H9 (cell line): ENCODE results near the gene HSFX4. TPM values are rescaled to one million over a fixed set of nuclear protein-coding genes. Genes with fewer than 3 reads are reported as not detected.
"Not testable (repeated sequence)": the region's sequence is repeated elsewhere in the genome, so short reads cannot be mapped to it uniquely, and the experiment has no call there.

ENCODE experiments used
- DNase-seq: peaks from one replicate; pipeline ENCODE4 v3.0.0-alpha.2; 2017
- H2AFZ ChIP-seq: one replicate; pipeline ENCODE4 v1.6.1; 2013; ENCODE audit warnings: mild to moderate bottlenecking, low read length, control low read depth, moderate library complexity
- H2AK5ac ChIP-seq: 2 replicates; pipeline ENCODE4 v1.6.1; 2013; ENCODE audit warnings: low read length, control low read depth, mixed read lengths; ENCODE audit not compliant: insufficient read length
- H2BK120ac ChIP-seq: one replicate; pipeline ENCODE4 v1.6.1; 2013; ENCODE audit warnings: low read depth, mild to moderate bottlenecking, low read length, control low read depth, inconsistent platforms; ENCODE audit not compliant: poor library complexity, severe bottlenecking
- H2BK12ac ChIP-seq: 2 replicates; pipeline ENCODE4 v1.6.1; 2013; ENCODE audit warnings: low read length, control low read depth, mixed read lengths, low read depth; ENCODE audit not compliant: insufficient read length
- H2BK15ac ChIP-seq: 2 replicates; pipeline ENCODE4 v1.6.1; 2013; ENCODE audit warnings: low read depth, low read length, control low read depth
- H2BK20ac ChIP-seq: one replicate; pipeline ENCODE4 v1.6.1; 2013; ENCODE audit warnings: low read depth, mild to moderate bottlenecking, low read length, control low read depth, inconsistent platforms; ENCODE audit not compliant: poor library complexity, severe bottlenecking
- H2BK5ac ChIP-seq: 2 replicates; pipeline ENCODE4 v1.6.1; 2013; ENCODE audit warnings: low read length, control low read depth, mixed read lengths; ENCODE audit not compliant: insufficient read length
- H3K14ac ChIP-seq: 2 replicates; pipeline ENCODE4 v1.6.1; 2013; ENCODE audit warnings: low read length, control low read depth; ENCODE audit not compliant: insufficient read depth
- H3K18ac ChIP-seq: 2 replicates; pipeline ENCODE4 v1.6.1; 2013; ENCODE audit warnings: low read depth, mild to moderate bottlenecking, mixed read lengths, low read length, control low read depth; ENCODE audit not compliant: insufficient read length
- H3K23ac ChIP-seq: 2 replicates; pipeline ENCODE4 v1.6.1; 2013; ENCODE audit warnings: low read length, control low read depth, mixed read lengths, low read depth; ENCODE audit not compliant: insufficient read length
- H3K23me2 ChIP-seq: 2 replicates; pipeline ENCODE4 v1.6.1; 2013; ENCODE audit warnings: low read depth, mild to moderate bottlenecking, mixed read lengths, low read length, control low read depth; ENCODE audit not compliant: insufficient read length, poor library complexity, severe bottlenecking
- H3K27ac ChIP-seq: 2 replicates; pipeline ENCODE4 v1.5.1; 2013; ENCODE audit warnings: low read length, control low read depth, mixed read lengths, low read depth; ENCODE audit not compliant: insufficient read length
- H3K27me3 ChIP-seq: 2 replicates; pipeline ENCODE4 v1.6.1; 2013; ENCODE audit warnings: low read length, control low read depth, inconsistent platforms; ENCODE audit not compliant: insufficient read depth
- H3K4ac ChIP-seq: 2 replicates; pipeline ENCODE4 v1.6.1; 2013; ENCODE audit warnings: low read depth, mild to moderate bottlenecking, control low read depth, inconsistent platforms, low read length, moderate library complexity
- H3K4me1 ChIP-seq: 2 replicates; pipeline ENCODE4 v1.6.1; 2013; ENCODE audit warnings: low read length, control low read depth, inconsistent platforms; ENCODE audit not compliant: insufficient read depth
- H3K4me2 ChIP-seq: 2 replicates; pipeline ENCODE4 v1.6.1; 2013; ENCODE audit warnings: low read length, control low read depth, mixed read lengths; ENCODE audit not compliant: insufficient read length, insufficient read depth
- H3K56ac ChIP-seq: 2 replicates; pipeline ENCODE4 v1.6.1; 2013; ENCODE audit warnings: low read depth, mild to moderate bottlenecking, mixed read lengths, low read length, control low read depth; ENCODE audit not compliant: insufficient read length
- H3K79me1 ChIP-seq: 2 replicates; pipeline ENCODE4 v1.6.1; 2013; ENCODE audit warnings: low read depth, mild to moderate bottlenecking, moderate library complexity, low read length, control low read depth, inconsistent platforms; ENCODE audit not compliant: insufficient read depth, poor library complexity, severe bottlenecking
- H3K79me2 ChIP-seq: 2 replicates; pipeline ENCODE4 v1.6.1; 2013; ENCODE audit warnings: low read length, control low read depth, inconsistent platforms; ENCODE audit not compliant: insufficient read depth
- H3K9ac ChIP-seq: 2 replicates; pipeline ENCODE4 v1.6.1; 2013; ENCODE audit warnings: low read length, control low read depth, mixed read lengths; ENCODE audit not compliant: insufficient read length; ENCODE audit errors: extremely low read depth
- H3K9me3 ChIP-seq: one replicate; pipeline ENCODE4 v1.6.1; 2013; ENCODE audit warnings: low read depth, low read length, inconsistent platforms; ENCODE audit not compliant: control insufficient read depth
- H3T11ph ChIP-seq: one replicate; pipeline ENCODE4 v1.6.1; 2013; ENCODE audit warnings: mild to moderate bottlenecking, low read length, control low read depth, inconsistent platforms
- H4K20me1 ChIP-seq: one replicate; pipeline ENCODE4 v1.6.1; 2013; ENCODE audit not compliant: control insufficient read depth, insufficient read length, insufficient read depth
- H4K5ac ChIP-seq: 2 replicates; pipeline ENCODE4 v1.6.1; 2013; ENCODE audit warnings: low read depth, mild to moderate bottlenecking, mixed read lengths, low read length, control low read depth; ENCODE audit not compliant: insufficient read length
- H4K8ac ChIP-seq: replicated peaks from 2 replicates; pipeline ENCODE4 v1.6.1; 2013; ENCODE audit warnings: low read length, control low read depth, mixed read lengths, low read depth; ENCODE audit not compliant: insufficient read length
- H4K91ac ChIP-seq: 2 replicates; pipeline ENCODE4 v1.6.1; 2013; ENCODE audit warnings: low read depth, mild to moderate bottlenecking, moderate library complexity, mixed read lengths, low read length, control low read depth; ENCODE audit not compliant: insufficient read length
- H3K27ac Mint-ChIP-seq, 3 experiments: 2 replicates in 2 of 3; 3 replicates in 1 of 3; pipeline ENCODE4 v1.8.0; 2020 to 2021; ENCODE audit warnings: mixed read lengths in 3 of 3, mild to moderate bottlenecking in 1 of 3, moderate library complexity in 1 of 3
- H3K27me3 Mint-ChIP-seq: 2 replicates; pipeline ENCODE4 v1.8.0; 2021; ENCODE audit warnings: low read depth, mild to moderate bottlenecking, moderate library complexity, mixed read lengths
- H3K36me3 Mint-ChIP-seq, 3 experiments: 2 replicates in 2 of 3; 3 replicates in 1 of 3; pipeline ENCODE4 v1.8.0; 2020 to 2021; ENCODE audit warnings: low read depth in 3 of 3, mixed read lengths in 3 of 3; ENCODE audit not compliant: insufficient read depth in 1 of 3
- H3K4me1 Mint-ChIP-seq, 2 experiments: 2 replicates each; pipeline ENCODE4 v1.8.0; 2020; ENCODE audit warnings: mixed read lengths in 2 of 2
- H3K4me3 Mint-ChIP-seq, 2 experiments: 2 replicates in 1 of 2; 3 replicates in 1 of 2; pipeline ENCODE4 v1.8.0; 2020 to 2021; ENCODE audit warnings: mild to moderate bottlenecking in 2 of 2, mixed read lengths in 2 of 2, moderate library complexity in 1 of 2
- H3K9me3 Mint-ChIP-seq, 2 experiments: 2 replicates in 1 of 2; 3 replicates in 1 of 2; pipeline ENCODE4 v1.8.0; 2020; ENCODE audit warnings: mild to moderate bottlenecking in 2 of 2, mixed read lengths in 2 of 2, moderate library complexity in 1 of 2
- WGBS: extraction: QIAGEN DNeasy Blood & Tissue Kit; methylation state at CpG from one replicate; pipeline ENCODE4 v1.1.7; 2013; ENCODE audit warnings: missing lambda C conversion rate, low lambda C conversion rate, mixed read lengths; ENCODE audit not compliant: insufficient read length; ENCODE audit errors: extremely low coverage; 5-methylcytosine and 5-hydroxymethylcytosine counted together
- total RNA-seq: library from RNA; stranded (reverse); gene quantifications from 2 replicates; pipeline ENCODE4 v1.2.1, GENCODE V29; 2021

Gene HSFX4
- total RNA-seq, 1 experiment from 2014 or later: not detected

DNA sequence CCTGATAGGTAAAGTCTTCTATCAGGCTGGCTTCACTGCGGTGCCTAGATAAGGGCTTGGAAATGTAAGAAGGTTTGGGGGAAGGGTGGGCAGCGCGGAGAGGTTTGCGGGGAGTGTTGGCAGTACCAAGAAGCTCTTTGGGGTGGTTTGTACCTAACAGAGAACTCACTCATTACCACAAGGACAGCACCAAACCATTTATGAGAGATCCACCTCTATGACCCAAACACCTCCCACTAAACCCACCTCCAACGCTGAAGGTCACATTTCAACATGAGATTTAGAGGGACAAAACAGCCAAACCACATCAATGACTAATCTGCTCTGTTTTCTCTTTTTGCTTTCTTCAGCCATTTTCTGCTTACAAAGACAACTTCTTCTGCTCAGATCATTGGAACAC, 4.9 kb upstream of the HSFX4 start:
- not testable (repeated sequence) for H2AFZ ChIP-seq, H4K8ac ChIP-seq, H3K4me2 ChIP-seq, H3K56ac ChIP-seq, H3K4ac ChIP-seq, H2BK20ac ChIP-seq, H3K23me2 ChIP-seq, H3K4me1 Mint-ChIP-seq, H4K91ac ChIP-seq, H3K9me3 ChIP-seq, H2BK12ac ChIP-seq, H3K9me3 Mint-ChIP-seq, H3K18ac ChIP-seq, H3K27me3 ChIP-seq, H4K5ac ChIP-seq, H3K23ac ChIP-seq, H3K27ac Mint-ChIP-seq, H3K4me1 ChIP-seq, H3K9ac ChIP-seq, H3K27me3 Mint-ChIP-seq, H3K27ac ChIP-seq, H3T11ph ChIP-seq, H4K20me1 ChIP-seq, H3K79me2 ChIP-seq, H3K79me1 ChIP-seq, H2BK5ac ChIP-seq, H2BK120ac ChIP-seq, H3K36me3 Mint-ChIP-seq, H2BK15ac ChIP-seq, H3K4me3 Mint-ChIP-seq, H2AK5ac ChIP-seq, DNase-seq, H3K14ac ChIP-seq
- no CpG with 5 or more reads among the region's 5 CpGs for WGBS

DNA sequence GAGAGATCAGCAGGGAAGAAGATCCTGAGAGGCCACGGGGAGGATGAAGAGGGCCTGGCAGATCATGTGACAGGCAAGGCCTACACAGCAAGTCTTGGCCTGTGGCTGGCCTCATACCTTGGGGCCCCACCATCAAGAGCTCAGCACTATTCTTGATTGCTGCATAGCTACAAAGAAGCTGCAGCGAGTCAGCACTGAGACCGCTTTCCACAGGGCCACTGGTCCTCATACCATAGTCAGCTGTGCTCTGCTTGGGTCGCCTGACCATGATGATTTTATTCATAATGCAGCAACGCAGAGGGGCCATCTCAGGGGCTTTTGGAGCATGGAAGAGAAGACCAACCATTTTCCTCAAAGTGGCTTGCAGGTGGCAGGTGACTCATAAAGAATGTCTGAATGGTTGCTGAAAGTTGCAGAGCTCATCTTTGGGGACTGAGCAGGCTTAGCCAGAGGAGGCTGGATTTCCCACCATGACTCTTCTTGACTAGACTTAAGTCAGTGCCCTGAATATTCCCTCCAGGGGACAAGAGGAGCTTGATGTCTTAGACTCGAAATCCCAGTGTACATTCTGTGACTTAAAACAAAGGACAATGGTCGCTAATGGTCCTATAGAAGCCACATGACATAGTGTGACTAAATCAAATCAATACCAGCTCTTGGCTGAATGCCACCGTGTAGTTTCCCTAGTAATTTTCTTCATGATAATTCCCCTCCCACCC, 2.0 kb upstream of the HSFX4 start:
- WGBS: no CpG with 5 or more reads among the region's 8 CpGs
- not testable (repeated sequence) for H2BK120ac ChIP-seq, H3K4me3 Mint-ChIP-seq

More for the DNA sequence above, 2.0 kb upstream of the HSFX4 start:
- H3K9me3 ChIP-seq, H3K27ac Mint-ChIP-seq, DNase-seq, H3K4me2 ChIP-seq, H3K27me3 ChIP-seq, H2AFZ ChIP-seq, H3K14ac ChIP-seq, H3K79me1 ChIP-seq, H4K20me1 ChIP-seq, H2BK20ac ChIP-seq, H4K5ac ChIP-seq, H3K4me1 Mint-ChIP-seq, H3K4me1 ChIP-seq, H3T11ph ChIP-seq, H3K79me2 ChIP-seq, H2AK5ac ChIP-seq, H4K8ac ChIP-seq, H3K23me2 ChIP-seq, H2BK5ac ChIP-seq, H3K27me3 Mint-ChIP-seq, H2BK15ac ChIP-seq, H3K9me3 Mint-ChIP-seq, H3K56ac ChIP-seq, H3K18ac ChIP-seq, H3K27ac ChIP-seq, H2BK12ac ChIP-seq, H3K4ac ChIP-seq, H3K36me3 Mint-ChIP-seq, H3K9ac ChIP-seq, H4K91ac ChIP-seq, H3K23ac ChIP-seq: not testable (repeated sequence)
